OCI-M1 (cell line): ENCODE results near the gene RASAL1.

Experiments
- DNase-seq: peaks from one replicate; lab custom pipeline; 2025; lab: John Stamatoyannopoulos, UW

RASAL1 gene

GRCh38 chr12:113058553-113058952 lies 77.0 kb downstream of the RASAL1 start:
- no peak for DNase-seq

- no peak for DNase-seq
Measured at GRCh38 chr12:113057565-113058485, 77.7 kb downstream of the RASAL1 start.

GRCh38 chr12:113056631-113057488 lies 78.7 kb downstream of the RASAL1 start, which contains the start of gene DTX1:
TSS of gene DTX1 (plus strand) at chr12:113056730. CDS start at chr12:113058193, 1,463 bp downstream.
- no peak for DNase-seq

GRCh38 chr12:113056381-113056630 lies 79.3 kb downstream of the RASAL1 start:
- no peak for DNase-seq

GRCh38 chr12:113055594-113056380 lies 79.8 kb downstream of the RASAL1 start:
- no peak for DNase-seq

- no peak for DNase-seq
Measured at GRCh38 chr12:113054948-113055486, 80.5 kb downstream of the RASAL1 start.

GRCh38 chr12:113052326-113052725 lies 83.2 kb downstream of the RASAL1 start:
- DNase-seq, result no peak

- no peak for DNase-seq
Measured at GRCh38 chr12:113051759-113052158, 83.8 kb downstream of the RASAL1 start.

- DNase-seq, result no peak
Measured at GRCh38 chr12:113050795-113051194, 84.8 kb downstream of the RASAL1 start.

GRCh38 chr12:113049976-113050742 lies 85.4 kb downstream of the RASAL1 start:
- peak; percentile 37 for DNase-seq
